Activated CD8-positive, alpha-beta memory T cell treated with anti-CD3 and anti-CD28 coated beads for 48 hours (primary cell): ENCODE data around the gene ARF1.

ENCODE experiments used
- DNase-seq, 3 experiments: peaks; one replicate each; pipeline ENCODE4 v3.0.0-alpha.2; 2020; ENCODE audit warnings: low read depth in 2 of 3, low spot score in 2 of 3

The ARF1 gene

GRCh38 chr1:228145463-228146416 is 63.2 kb downstream of the ARF1 start:
- DNase-seq, result no peak

GRCh38 chr1:228146417-228147150 is 64.1 kb downstream of the ARF1 start:
- no peak for DNase-seq

GRCh38 chr1:228147151-228147693 is 64.7 kb downstream of the ARF1 start:
- no peak for DNase-seq

- no peak for DNase-seq
These were observed 65.3 kb downstream of the ARF1 start for GRCh38 chr1:228147768-228148167.

GRCh38 chr1:228148196-228148861 is 65.8 kb downstream of the ARF1 start:
- DNase-seq, result no peak
